GM12873 (cell line): Measurements from ENCODE around the gene THPO.
A peak's percentile ranks its signal among the peaks of the same experiment; 100 is the strongest.

Source experiments
- TF ChIP-seq, protein P1 (sequence below): IDR thresholded peaks from 2 replicates; pipeline ENCODE4 v1.5.1; 2012; ENCODE audit warnings: low read depth, mild to moderate bottlenecking, moderate library complexity, low read length, control low read depth; ENCODE audit not compliant: insufficient read depth; ENCODE audit errors: missing control alignments

The THPO gene

DNA sequence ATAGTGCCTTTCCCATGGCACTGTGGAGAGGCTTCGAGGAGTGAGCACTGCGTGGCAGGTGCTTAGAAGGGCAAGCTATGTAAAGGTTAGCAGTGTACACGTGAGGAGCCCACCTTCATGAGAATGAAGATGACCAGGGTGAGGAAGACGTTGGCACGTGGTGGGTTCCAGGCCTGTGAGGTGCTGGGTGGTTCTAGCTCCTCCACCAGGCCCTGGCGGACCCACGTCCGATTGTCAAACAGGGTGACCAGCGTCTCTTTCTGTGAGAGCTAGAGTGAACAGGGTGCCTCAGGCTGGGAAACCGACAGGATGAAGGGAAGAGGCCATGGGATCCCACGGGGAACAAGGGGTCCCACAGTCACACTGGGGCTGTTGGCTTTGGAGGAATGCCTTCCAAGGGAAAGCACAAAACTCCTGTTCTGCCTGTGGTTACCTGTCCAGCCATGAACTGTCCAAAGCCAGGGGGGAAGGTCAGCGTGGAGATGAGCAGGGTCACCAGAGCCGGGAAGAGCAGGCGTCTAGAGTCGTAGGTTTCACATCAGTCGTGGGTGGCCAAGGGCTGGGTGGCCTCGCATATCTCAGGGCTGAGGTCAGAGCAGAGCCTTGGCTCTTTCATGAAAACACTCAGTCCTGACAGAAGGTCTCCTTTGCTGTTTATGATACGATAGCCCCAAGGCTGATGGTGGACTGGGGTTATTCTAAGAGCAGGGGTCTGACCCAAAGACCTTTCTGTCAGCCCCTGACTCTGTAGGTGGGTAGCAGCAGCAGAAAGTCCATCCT lies 22.6 kb downstream of the THPO start:
- TF ChIP-seq, protein P1, sequence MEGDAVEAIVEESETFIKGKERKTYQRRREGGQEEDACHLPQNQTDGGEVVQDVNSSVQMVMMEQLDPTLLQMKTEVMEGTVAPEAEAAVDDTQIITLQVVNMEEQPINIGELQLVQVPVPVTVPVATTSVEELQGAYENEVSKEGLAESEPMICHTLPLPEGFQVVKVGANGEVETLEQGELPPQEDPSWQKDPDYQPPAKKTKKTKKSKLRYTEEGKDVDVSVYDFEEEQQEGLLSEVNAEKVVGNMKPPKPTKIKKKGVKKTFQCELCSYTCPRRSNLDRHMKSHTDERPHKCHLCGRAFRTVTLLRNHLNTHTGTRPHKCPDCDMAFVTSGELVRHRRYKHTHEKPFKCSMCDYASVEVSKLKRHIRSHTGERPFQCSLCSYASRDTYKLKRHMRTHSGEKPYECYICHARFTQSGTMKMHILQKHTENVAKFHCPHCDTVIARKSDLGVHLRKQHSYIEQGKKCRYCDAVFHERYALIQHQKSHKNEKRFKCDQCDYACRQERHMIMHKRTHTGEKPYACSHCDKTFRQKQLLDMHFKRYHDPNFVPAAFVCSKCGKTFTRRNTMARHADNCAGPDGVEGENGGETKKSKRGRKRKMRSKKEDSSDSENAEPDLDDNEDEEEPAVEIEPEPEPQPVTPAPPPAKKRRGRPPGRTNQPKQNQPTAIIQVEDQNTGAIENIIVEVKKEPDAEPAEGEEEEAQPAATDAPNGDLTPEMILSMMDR = no peak

DNA sequence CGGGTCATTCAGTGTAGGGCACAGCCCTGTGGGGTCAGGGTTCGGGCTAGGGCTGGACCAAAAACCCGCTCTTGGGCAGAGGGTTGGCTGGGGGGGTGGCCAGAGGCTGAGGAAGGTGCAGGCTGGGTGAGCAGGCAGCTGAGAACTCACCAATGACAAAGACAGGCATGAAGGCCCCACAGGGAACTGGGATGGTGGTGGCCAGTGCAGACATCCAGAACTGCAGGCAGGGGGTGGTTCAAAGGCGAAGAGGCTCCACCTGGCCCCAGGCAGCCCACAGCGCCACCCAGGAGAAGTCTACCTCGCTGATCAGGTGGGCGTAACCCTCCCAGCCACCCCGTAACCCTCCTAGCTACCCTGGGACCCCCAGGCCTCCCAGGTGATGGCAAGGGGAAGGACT lies 23.3 kb downstream of the THPO start:
- TF ChIP-seq, protein P1 = no peak

DNA sequence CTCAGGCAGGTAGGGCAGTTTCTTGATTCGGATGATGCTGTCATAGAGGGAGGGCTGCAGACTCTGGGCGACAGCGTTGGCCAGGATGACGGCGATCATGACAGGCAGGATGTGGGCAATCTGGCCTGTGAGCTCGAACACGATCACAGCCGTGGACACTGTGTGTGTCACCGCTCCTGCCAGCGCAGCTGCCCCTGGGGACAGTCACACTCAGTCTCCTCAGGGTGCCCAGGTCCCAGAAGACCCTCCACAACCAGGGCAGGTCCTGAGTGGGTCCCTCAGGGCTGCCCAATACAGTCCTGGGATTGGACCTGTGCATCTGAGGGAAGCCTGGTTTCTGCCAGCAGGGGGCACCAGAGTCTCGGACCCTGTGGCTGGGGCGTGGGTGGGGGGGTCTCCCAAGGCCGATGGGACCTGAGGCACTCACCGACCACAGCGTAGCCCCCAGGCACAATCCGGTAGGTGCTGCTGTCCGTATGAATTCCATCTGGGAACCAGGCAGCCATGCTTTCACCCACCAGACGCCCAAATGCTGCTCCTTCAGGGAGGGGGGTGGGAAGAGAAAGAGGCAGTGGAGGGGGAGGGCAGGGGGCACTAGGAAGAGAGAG lies 23.8 kb downstream of the THPO start:
- TF ChIP-seq, protein P1 = peak; percentile 85

DNA sequence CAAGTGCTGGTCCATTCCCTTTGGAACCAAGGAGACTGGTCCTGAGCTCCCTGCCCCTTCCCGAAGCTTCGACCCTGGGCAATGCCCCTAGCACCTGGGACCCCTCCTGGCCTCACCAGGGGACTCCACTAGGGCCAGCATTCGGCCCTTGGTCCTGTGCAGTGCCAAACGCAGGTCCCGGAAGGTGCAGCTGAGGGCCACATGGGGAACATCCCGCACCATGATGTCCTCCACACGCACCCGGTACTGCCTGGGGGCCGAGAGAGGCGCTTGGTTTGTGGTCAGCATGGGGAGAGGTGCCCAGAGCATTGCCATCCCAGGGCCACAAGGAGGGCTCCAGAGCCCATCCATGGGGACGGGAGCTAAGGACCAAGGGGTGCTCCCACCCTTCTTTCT lies 24.5 kb downstream of the THPO start:
- TF ChIP-seq, protein P1 = no peak

DNA sequence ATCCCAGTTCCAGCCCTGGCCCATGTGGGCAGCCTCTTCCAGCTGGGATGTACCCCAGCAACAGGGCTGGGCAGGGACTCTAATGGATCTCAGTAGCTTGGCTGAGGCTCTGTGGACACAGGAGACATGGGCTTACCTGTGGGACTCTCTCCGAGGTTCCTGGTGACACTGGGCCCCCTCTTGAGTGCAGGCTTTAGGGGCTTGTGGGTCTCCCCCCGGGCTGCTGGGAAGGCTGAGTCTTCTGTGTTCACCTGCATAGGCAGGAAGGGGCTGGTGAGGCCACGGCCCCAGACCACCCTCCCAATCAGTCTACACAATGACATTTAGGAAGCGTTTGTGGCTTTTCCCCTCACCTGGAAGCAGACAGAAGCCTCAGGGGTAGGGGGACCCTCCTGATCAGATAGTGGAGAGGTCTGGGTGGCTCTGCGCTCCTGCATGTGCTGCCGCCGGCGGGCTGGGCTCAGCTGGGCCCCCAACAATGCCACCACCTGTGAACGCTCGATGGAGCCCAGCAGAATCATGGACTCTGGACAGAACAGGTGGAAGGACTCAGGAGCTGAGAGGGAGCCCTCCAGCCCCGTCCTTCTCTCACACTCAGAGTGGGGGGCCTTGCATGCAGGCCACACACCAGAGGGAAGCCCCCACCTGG lies 25.0 kb downstream of the THPO start:
- TF ChIP-seq, protein P1 = no peak

DNA sequence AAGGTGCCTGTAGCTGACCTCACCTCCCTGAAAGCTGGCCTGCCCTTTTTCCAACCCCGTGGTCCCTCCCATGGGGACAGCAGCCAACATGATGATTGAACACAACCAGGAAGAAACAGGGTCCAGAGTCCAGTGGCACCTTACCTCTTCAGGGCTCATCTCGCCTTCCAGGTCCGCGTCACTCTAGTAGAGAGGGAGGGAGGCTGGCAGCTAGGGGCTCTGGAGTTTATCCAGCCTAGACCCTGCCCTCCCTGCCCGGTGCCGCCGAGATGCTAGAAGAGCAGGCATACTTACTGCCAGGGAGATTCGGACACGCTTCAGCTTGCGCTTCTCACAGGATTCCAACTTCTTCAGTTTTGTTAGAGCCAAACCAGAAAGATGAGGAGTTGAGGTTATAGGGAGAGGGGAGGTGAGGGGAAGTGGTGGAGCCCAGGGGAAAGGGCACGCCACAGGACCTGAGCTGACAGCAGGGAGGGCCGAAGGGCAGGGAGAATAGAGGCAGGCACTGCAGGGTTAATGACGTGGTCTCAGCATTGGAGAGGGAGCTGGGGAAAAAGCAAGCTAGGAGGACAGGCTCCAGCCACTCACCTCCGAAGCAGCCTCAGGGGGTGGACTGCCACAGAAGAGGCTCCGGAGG lies 25.7 kb downstream of the THPO start:
- TF ChIP-seq, protein P1 = no peak
